ENCODE data around the gene CA10.

The CA10 gene

DNA sequence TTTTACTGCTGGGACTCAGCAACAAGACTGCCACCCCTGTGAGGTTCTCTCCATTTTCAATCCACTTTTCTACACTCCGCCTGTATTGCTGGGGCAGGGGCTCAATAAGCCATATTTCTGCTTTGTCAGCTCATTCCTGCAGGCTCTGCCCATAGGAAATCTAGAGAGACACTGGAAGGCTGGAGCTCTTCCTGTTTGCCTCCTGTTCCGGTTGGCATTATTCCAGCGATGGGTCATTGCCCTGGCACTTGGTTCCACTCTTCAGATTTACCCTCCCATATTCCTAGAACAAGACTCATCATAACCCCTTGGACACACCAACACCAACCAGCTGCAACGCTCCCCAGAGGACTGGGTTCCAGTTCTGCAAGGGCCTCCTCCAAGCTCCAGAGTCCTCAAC is 210.4 kb downstream of the CA10 start:
- no peak for ATAC-seq
- TF ChIP-seq ZNF565 (CRISPR knock-in tag; conservative IDR thresholded peaks at IDR 0.05; ENCODE audit: low read depth) (no peak), BACH2 (CRISPR knock-in tag; IDR thresholded peaks at IDR 0.05; ENCODE audit: borderline replicate concordance) (no peak), ZFP3 (CRISPR knock-in tag; IDR thresholded peaks at IDR 0.05) (no peak), ZC3H10 (CRISPR knock-in tag; IDR thresholded peaks at IDR 0.05) (no peak), ZFP30 (CRISPR knock-in tag; IDR thresholded peaks at IDR 0.05) (no peak), ISL1 (CRISPR knock-in tag; IDR thresholded peaks at IDR 0.05) (no peak), SNAI2 (CRISPR knock-in tag; IDR thresholded peaks at IDR 0.05) (no peak), ARNTL (CRISPR knock-in tag; IDR thresholded peaks at IDR 0.05; ENCODE audit: borderline replicate concordance, low read depth) (no peak), CSDC2 (CRISPR knock-in tag; IDR thresholded peaks at IDR 0.05) (no peak), ESRRG (CRISPR knock-in tag; IDR thresholded peaks at IDR 0.05) (no peak), GLIS3 (CRISPR knock-in tag; IDR thresholded peaks at IDR 0.05) (no peak), ZNF70 (CRISPR knock-in tag; IDR thresholded peaks at IDR 0.05) (no peak)
- TF ChIP-seq, protein P1, sequence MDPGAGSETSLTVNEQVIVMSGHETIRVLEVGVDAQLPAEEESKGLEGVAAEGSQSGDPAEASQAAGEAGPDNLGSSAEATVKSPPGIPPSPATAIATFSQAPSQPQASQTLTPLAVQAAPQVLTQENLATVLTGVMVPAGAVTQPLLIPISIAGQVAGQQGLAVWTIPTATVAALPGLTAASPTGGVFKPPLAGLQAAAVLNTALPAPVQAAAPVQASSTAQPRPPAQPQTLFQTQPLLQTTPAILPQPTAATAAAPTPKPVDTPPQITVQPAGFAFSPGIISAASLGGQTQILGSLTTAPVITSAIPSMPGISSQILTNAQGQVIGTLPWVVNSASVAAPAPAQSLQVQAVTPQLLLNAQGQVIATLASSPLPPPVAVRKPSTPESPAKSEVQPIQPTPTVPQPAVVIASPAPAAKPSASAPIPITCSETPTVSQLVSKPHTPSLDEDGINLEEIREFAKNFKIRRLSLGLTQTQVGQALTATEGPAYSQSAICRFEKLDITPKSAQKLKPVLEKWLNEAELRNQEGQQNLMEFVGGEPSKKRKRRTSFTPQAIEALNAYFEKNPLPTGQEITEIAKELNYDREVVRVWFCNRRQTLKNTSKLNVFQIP (CRISPR knock-in tag; IDR thresholded peaks at IDR 0.05; ENCODE audit: borderline replicate concordance, low read depth) = no peak
- TF ChIP-seq, protein P2, sequence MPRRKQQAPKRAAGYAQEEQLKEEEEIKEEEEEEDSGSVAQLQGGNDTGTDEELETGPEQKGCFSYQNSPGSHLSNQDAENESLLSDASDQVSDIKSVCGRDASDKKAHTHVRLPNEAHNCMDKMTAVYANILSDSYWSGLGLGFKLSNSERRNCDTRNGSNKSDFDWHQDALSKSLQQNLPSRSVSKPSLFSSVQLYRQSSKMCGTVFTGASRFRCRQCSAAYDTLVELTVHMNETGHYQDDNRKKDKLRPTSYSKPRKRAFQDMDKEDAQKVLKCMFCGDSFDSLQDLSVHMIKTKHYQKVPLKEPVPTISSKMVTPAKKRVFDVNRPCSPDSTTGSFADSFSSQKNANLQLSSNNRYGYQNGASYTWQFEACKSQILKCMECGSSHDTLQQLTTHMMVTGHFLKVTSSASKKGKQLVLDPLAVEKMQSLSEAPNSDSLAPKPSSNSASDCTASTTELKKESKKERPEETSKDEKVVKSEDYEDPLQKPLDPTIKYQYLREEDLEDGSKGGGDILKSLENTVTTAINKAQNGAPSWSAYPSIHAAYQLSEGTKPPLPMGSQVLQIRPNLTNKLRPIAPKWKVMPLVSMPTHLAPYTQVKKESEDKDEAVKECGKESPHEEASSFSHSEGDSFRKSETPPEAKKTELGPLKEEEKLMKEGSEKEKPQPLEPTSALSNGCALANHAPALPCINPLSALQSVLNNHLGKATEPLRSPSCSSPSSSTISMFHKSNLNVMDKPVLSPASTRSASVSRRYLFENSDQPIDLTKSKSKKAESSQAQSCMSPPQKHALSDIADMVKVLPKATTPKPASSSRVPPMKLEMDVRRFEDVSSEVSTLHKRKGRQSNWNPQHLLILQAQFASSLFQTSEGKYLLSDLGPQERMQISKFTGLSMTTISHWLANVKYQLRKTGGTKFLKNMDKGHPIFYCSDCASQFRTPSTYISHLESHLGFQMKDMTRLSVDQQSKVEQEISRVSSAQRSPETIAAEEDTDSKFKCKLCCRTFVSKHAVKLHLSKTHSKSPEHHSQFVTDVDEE (CRISPR knock-in tag; IDR thresholded peaks at IDR 0.05) = no peak
- TF ChIP-seq, protein P3, sequence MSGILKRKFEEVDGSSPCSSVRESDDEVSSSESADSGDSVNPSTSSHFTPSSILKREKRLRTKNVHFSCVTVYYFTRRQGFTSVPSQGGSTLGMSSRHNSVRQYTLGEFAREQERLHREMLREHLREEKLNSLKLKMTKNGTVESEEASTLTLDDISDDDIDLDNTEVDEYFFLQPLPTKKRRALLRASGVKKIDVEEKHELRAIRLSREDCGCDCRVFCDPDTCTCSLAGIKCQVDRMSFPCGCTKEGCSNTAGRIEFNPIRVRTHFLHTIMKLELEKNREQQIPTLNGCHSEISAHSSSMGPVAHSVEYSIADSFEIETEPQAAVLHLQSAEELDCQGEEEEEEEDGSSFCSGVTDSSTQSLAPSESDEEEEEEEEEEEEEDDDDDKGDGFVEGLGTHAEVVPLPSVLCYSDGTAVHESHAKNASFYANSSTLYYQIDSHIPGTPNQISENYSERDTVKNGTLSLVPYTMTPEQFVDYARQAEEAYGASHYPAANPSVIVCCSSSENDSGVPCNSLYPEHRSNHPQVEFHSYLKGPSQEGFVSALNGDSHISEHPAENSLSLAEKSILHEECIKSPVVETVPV (CRISPR knock-in tag; IDR thresholded peaks at IDR 0.05) = no peak
- TF ChIP-seq, protein P4, sequence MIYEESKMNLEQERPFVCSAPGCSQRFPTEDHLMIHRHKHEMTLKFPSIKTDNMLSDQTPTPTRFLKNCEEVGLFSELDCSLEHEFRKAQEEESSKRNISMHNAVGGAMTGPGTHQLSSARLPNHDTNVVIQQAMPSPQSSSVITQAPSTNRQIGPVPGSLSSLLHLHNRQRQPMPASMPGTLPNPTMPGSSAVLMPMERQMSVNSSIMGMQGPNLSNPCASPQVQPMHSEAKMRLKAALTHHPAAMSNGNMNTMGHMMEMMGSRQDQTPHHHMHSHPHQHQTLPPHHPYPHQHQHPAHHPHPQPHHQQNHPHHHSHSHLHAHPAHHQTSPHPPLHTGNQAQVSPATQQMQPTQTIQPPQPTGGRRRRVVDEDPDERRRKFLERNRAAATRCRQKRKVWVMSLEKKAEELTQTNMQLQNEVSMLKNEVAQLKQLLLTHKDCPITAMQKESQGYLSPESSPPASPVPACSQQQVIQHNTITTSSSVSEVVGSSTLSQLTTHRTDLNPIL (CRISPR knock-in tag; IDR thresholded peaks at IDR 0.05; ENCODE audit: low read depth) = no peak
- TF ChIP-seq, protein P5, sequence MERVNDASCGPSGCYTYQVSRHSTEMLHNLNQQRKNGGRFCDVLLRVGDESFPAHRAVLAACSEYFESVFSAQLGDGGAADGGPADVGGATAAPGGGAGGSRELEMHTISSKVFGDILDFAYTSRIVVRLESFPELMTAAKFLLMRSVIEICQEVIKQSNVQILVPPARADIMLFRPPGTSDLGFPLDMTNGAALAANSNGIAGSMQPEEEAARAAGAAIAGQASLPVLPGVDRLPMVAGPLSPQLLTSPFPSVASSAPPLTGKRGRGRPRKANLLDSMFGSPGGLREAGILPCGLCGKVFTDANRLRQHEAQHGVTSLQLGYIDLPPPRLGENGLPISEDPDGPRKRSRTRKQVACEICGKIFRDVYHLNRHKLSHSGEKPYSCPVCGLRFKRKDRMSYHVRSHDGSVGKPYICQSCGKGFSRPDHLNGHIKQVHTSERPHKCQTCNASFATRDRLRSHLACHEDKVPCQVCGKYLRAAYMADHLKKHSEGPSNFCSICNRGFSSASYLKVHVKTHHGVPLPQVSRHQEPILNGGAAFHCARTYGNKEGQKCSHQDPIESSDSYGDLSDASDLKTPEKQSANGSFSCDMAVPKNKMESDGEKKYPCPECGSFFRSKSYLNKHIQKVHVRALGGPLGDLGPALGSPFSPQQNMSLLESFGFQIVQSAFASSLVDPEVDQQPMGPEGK (CRISPR knock-in tag; IDR thresholded peaks at IDR 0.05; ENCODE audit: borderline replicate concordance) = no peak

DNA sequence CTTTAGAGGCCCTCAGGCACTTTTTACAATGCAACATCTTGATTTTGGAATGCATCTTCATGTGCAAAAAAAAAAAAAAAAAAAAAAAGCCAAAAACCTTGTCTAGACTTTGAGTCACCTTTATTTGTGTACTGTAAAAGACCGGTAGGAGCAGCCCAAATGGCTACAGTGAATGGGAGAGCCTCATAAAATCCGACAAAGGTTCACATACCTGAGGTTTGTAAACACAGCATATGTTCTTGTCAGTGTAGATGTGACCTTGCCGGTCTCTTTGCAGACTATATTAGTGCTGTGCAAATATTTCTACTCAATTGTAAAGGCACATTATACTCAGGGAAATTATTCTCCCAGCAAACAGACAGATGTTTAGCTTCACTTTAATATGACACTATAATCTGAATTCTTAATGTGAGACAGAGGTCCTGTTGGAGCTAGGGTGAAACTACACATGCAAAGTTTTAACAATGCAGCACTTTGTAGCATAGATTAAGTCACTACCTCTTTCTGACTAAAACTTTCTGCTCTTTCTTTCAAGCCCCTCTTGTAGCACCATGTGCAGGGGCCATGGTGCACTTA is 211.3 kb downstream of the CA10 start:
- no peak for ATAC-seq
- no peak for TF ChIP-seq CSDC2 (CRISPR knock-in tag; IDR thresholded peaks at IDR 0.05)
- no peak for TF ChIP-seq BACH2 (CRISPR knock-in tag; IDR thresholded peaks at IDR 0.05; ENCODE audit: borderline replicate concordance)
- no peak for TF ChIP-seq RARB (CRISPR knock-in tag; IDR thresholded peaks at IDR 0.05)
- no peak for TF ChIP-seq ARNTL (CRISPR knock-in tag; IDR thresholded peaks at IDR 0.05; ENCODE audit: borderline replicate concordance, low read depth)
- no peak for TF ChIP-seq ZFP30 (CRISPR knock-in tag; IDR thresholded peaks at IDR 0.05)
- no peak for TF ChIP-seq PPARA (CRISPR knock-in tag; IDR thresholded peaks at IDR 0.05; ENCODE audit: borderline replicate concordance)
- no peak for TF ChIP-seq SNAI2 (CRISPR knock-in tag; IDR thresholded peaks at IDR 0.05)
- TF ChIP-seq TCF4 (CRISPR knock-in tag; IDR thresholded peaks at IDR 0.05; ENCODE audit: borderline replicate concordance) = no peak
- no peak for TF ChIP-seq ZFP3 (CRISPR knock-in tag; IDR thresholded peaks at IDR 0.05)
- TF ChIP-seq ZNF8 (CRISPR knock-in tag; IDR thresholded peaks at IDR 0.05) = no peak
- TF ChIP-seq, protein P1 (CRISPR knock-in tag; IDR thresholded peaks at IDR 0.05; ENCODE audit: borderline replicate concordance, low read depth) = no peak
- TF ChIP-seq ZNF565 (CRISPR knock-in tag; conservative IDR thresholded peaks at IDR 0.05; ENCODE audit: low read depth) = no peak
- TF ChIP-seq ESRRG (CRISPR knock-in tag; IDR thresholded peaks at IDR 0.05) = no peak
- no peak for TF ChIP-seq OSR1 (CRISPR knock-in tag; IDR thresholded peaks at IDR 0.05)
- no peak for TF ChIP-seq GLIS3 (CRISPR knock-in tag; IDR thresholded peaks at IDR 0.05)
- TF ChIP-seq ZNF70 (CRISPR knock-in tag; IDR thresholded peaks at IDR 0.05) = no peak
- TF ChIP-seq, protein P2 (CRISPR knock-in tag; IDR thresholded peaks at IDR 0.05) = no peak
- TF ChIP-seq TOX (CRISPR knock-in tag; IDR thresholded peaks at IDR 0.05; ENCODE audit: borderline replicate concordance) = no peak
- TF ChIP-seq, protein P4 (CRISPR knock-in tag; IDR thresholded peaks at IDR 0.05; ENCODE audit: low read depth) = no peak
- no peak for TF ChIP-seq ZC3H10 (CRISPR knock-in tag; IDR thresholded peaks at IDR 0.05)
